SH-SY5Y (cell line): ENCODE measurements around the gene MACROD2.

Source experiments
- GATA2 ChIP-seq: IDR thresholded peaks from 2 replicates; pipeline ENCODE4 v1.6.1; 2011; ENCODE audit warnings: mild to moderate bottlenecking, low read depth, low read length
- GATA3 ChIP-seq: IDR thresholded peaks from 2 replicates; pipeline ENCODE4 v1.6.1; 2011; ENCODE audit warnings: low read depth, mild to moderate bottlenecking, low read length, moderate library complexity

DNA sequence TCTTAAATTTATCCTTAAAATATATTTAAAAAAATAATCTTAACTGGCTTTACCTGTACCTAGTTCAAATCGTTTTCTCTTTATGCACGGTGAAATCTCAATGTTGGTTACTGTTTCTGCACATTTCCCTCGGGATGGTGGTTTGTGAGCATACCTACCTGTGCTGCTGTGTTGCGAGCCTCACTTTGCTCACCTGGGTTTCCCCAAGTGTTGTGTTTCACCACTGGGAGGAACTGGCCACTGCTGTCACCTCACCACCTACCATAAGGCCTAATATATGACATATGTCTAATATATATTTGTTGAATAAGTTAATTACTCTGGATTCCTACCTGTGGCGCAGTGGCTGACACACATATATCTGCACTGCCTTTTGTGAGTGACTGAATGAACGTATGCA lies 835.6 kb downstream of the MACROD2 start:
- TF ChIP-seq GATA2: no peak
- TF ChIP-seq GATA3: no peak
